GM12878 (cell line): Measurements from ENCODE around the gene FLT4. TPM values are rescaled to one million over a fixed set of nuclear protein-coding genes. Genes with fewer than 3 reads are reported as not detected.

ENCODE experiments used
- ATAC-seq: fragments of 200-7000 bp; cut with Tn5 transposase; 3 replicates; pipeline ENCODE4 v1.9.1; 2020; ENCODE audit warnings: mild to moderate bottlenecking, moderate library complexity
- BruUV-seq: library from RNA; stranded (reverse); fragments of 400-500 nt; replicated peaks from 2 replicates; lab custom pipeline; 2021; lab: Mats Ljungman, UMichigan
- CTCF ChIA-PET: fragments of 300-600 bp; sonication (Branson Sonifier 250); formaldehyde crosslinking; extraction: SDS; loops from one replicate; lab custom pipeline; 2021; ENCODE audit warnings: inconsistent platforms; lab: Yijun Ruan, JAX
- POLR2A ChIA-PET: fragments of 350-600 bp; formaldehyde crosslinking; extraction: SDS; loops from one replicate; lab custom pipeline; 2021; ENCODE audit warnings: inconsistent platforms; lab: Charles Lee
- RAD21 ChIA-PET: fragments of 300-600 bp; sonication (Branson Sonifier 250); formaldehyde crosslinking; loops from one replicate; lab custom pipeline; 2023; ENCODE audit warnings: antibody characterized with exemption; ENCODE audit not compliant: unreplicated experiment; lab: Charles Lee
- SMC1A ChIA-PET: fragments of 300-600 bp; sonication (Branson Sonifier 250); formaldehyde crosslinking; loops from one replicate; lab custom pipeline; 2023; ENCODE audit not compliant: unreplicated experiment, uncharacterized antibody; lab: Charles Lee
- DNase-seq: peaks from one replicate; pipeline ENCODE4 v3.0.0-alpha.2; 2011; ENCODE audit warnings: low read depth, low spot score
- FAIRE-seq: peaks from 3 replicates; lab custom pipeline; 2011; peaks lifted over from hg19 to GRCh38; lab: Jason Lieb, UNC
- H2AFZ ChIP-seq: 2 replicates; pipeline ENCODE4 v1.6.0; 2011; ENCODE audit warnings: low read depth, low read length, control low read depth; ENCODE audit not compliant: control insufficient read depth
- H3K27ac ChIP-seq: 2 replicates; pipeline ENCODE4 v1.5.1; 2011; ENCODE audit warnings: control low read depth; ENCODE audit not compliant: control insufficient read depth, insufficient read depth
- H3K27me3 ChIP-seq, 2 experiments: replicated peaks in 1 of 2; 2 replicates each; pipeline versions ENCODE4 v1.6.0 to v1.6.1; 2011; ENCODE audit warnings: low read length in 1 of 2; ENCODE audit not compliant: control insufficient read depth in 2 of 2, insufficient read depth in 2 of 2
- H3K36me3 ChIP-seq, 2 experiments: 2 replicates each; pipeline ENCODE4 v1.5.1; 2011; ENCODE audit warnings: low read length in 1 of 2; ENCODE audit not compliant: control insufficient read depth in 2 of 2, insufficient read depth in 2 of 2
- H3K4me1 ChIP-seq: 2 replicates; pipeline ENCODE4 v1.6.1; 2011; ENCODE audit warnings: mild to moderate bottlenecking, low read length, moderate library complexity, mixed read lengths; ENCODE audit not compliant: control insufficient read depth, insufficient read depth
- H3K4me2 ChIP-seq: 2 replicates; pipeline ENCODE4 v1.6.0; 2011; ENCODE audit warnings: control low read depth; ENCODE audit not compliant: control insufficient read depth, insufficient read depth
- H3K4me3 ChIP-seq: fragments of 200-600 bp; sonication (generic); 2 replicates; pipeline ENCODE4 v1.5.1; 2016
- H3K79me2 ChIP-seq: 2 replicates; pipeline ENCODE4 v1.6.0; 2011; ENCODE audit warnings: low read length; ENCODE audit not compliant: control insufficient read depth, insufficient read depth
- H3K9ac ChIP-seq: 2 replicates; pipeline ENCODE4 v1.8.0; 2011; ENCODE audit warnings: low read length, control low read depth, mixed read lengths; ENCODE audit not compliant: control insufficient read depth, insufficient read depth
- H3K9me3 ChIP-seq: replicated peaks from 3 replicates; pipeline ENCODE4 v1.5.1; 2011; ENCODE audit warnings: mild to moderate bottlenecking, low read length; ENCODE audit not compliant: control insufficient read depth, insufficient read depth
- H4K20me1 ChIP-seq: 2 replicates; pipeline ENCODE4 v1.6.0; 2011; ENCODE audit not compliant: control insufficient read depth, insufficient read depth
- BACH1 ChIP-seq: fragments of 450-650 bp; IDR thresholded peaks from 2 replicates; pipeline ENCODE4 v1.6.1; 2017; ENCODE audit warnings: mild to moderate bottlenecking, borderline replicate concordance
- BCL11A ChIP-seq: IDR thresholded peaks from 2 replicates; pipeline ENCODE4 v1.6.1; 2011; ENCODE audit warnings: low read depth, low read length
- BMI1 ChIP-seq: fragments of 450-650 bp; IDR thresholded peaks from 2 replicates; pipeline ENCODE4 v1.6.1; 2016; ENCODE audit warnings: mild to moderate bottlenecking, moderate library complexity, borderline replicate concordance
- CREM ChIP-seq: IDR thresholded peaks from 2 replicates; pipeline ENCODE4 v1.6.1; 2014; ENCODE audit warnings: antibody characterized with exemption, low read depth
- FOXM1 ChIP-seq: IDR thresholded peaks from 2 replicates; pipeline ENCODE4 v1.6.1; 2012; ENCODE audit warnings: low read depth, mild to moderate bottlenecking, inconsistent platforms, low read length, moderate library complexity
- HCFC1 ChIP-seq: fragments of 150-350 bp; IDR thresholded peaks from 2 replicates; pipeline ENCODE4 v1.6.1; 2014; ENCODE audit warnings: low read length
- MTA2 ChIP-seq: fragments of 450-650 bp; IDR thresholded peaks from 2 replicates; pipeline ENCODE4 v1.6.1; 2016; ENCODE audit warnings: low read depth, mild to moderate bottlenecking, moderate library complexity
- MTA3 ChIP-seq: IDR thresholded peaks from 2 replicates; pipeline ENCODE4 v1.6.1; 2012; ENCODE audit warnings: low read length, inconsistent platforms, borderline replicate concordance
- NFYB ChIP-seq: IDR thresholded peaks from 2 replicates; pipeline ENCODE4 v1.6.1; 2011; ENCODE audit warnings: low read depth, mild to moderate bottlenecking, low read length, improper control_type of control experiment, moderate library complexity; ENCODE audit not compliant: insufficient read depth
- POLR2AphosphoS5 ChIP-seq: IDR thresholded peaks from 2 replicates; pipeline ENCODE4 v1.6.1; 2011; ENCODE audit warnings: mild to moderate bottlenecking, low read length, inconsistent platforms
- RAD21 ChIP-seq: IDR thresholded peaks from 2 replicates; pipeline ENCODE4 v1.6.1; 2011; ENCODE audit warnings: mild to moderate bottlenecking, low read depth, low read length, moderate library complexity; ENCODE audit not compliant: insufficient read depth
- SIN3A ChIP-seq: IDR thresholded peaks from 2 replicates; pipeline ENCODE4 v1.6.1; 2012; ENCODE audit warnings: low read depth, low read length, improper control_type of control experiment
- SMAD1 ChIP-seq: fragments of 450-650 bp; IDR thresholded peaks from 2 replicates; pipeline ENCODE4 v1.6.1; 2018; ENCODE audit warnings: mild to moderate bottlenecking, low read depth; ENCODE audit not compliant: partially characterized antibody
- SUPT20H ChIP-seq: IDR thresholded peaks from 2 replicates; pipeline ENCODE4 v1.6.1; 2011; ENCODE audit warnings: low read depth, mild to moderate bottlenecking, low read length, moderate library complexity, borderline replicate concordance; ENCODE audit not compliant: control insufficient read depth
- WRNIP1 ChIP-seq: IDR thresholded peaks from 2 replicates; pipeline ENCODE4 v1.6.1; 2011; ENCODE audit warnings: low read depth, low read length, improper control_type of control experiment, borderline replicate concordance
- ZBED1 ChIP-seq: IDR thresholded peaks from 2 replicates; pipeline ENCODE4 v1.6.1; 2016; ENCODE audit warnings: borderline replicate concordance
- ZBTB4 ChIP-seq: fragments of 450-650 bp; formaldehyde crosslinking; IDR thresholded peaks from 2 replicates; pipeline ENCODE4 v1.4.0; 2022; ENCODE audit warnings: mild to moderate bottlenecking, moderate library complexity
- WGBS: methylation state at CpG from one replicate; pipeline ENCODE4 v1.1.6; 2016; ENCODE audit warnings: low lambda C conversion rate; ENCODE audit not compliant: insufficient replicate concordance, insufficient coverage; ENCODE audit errors: missing lambda C conversion rate; 5-methylcytosine and 5-hydroxymethylcytosine counted together
- in situ Hi-C: fragments of 300-500 bp; cut with MboI; formaldehyde crosslinking; loops from 9 replicates; pipeline ENCODE4 v1.14.3; 2018; ENCODE audit warnings: mixed read lengths
- intact Hi-C: fragments of 100-400 bp; cut with micrococcal nuclease; formaldehyde crosslinking; loops from one replicate; pipeline ENCODE4 v1.14.2; 2022; ENCODE audit not compliant: unreplicated experiment
- polyA plus RNA-seq, 11 experiments: library from polyadenylated mRNA; depleted of rRNA in 4 of 11; unstranded in 6 of 11; stranded (reverse) in 5 of 11; fragments of >200 nt; fragmentation: Nextera tagmentation in 4 of 11; fragmentation: Illumina TruSeq in 1 of 11; extraction: Ambion mirVana in 4 of 11; extraction: Trizol in 1 of 11; gene quantifications; 1 replicate in 1 of 11; 2 replicates in 10 of 11; pipeline versions ENCODE4 v1.2.1 to v1.2.3, GENCODE V29; 2011 to 2016; ENCODE audit warnings: inconsistent platforms in 2 of 11, missing spikeins in 2 of 11, low read depth in 1 of 11
- total RNA-seq, 4 experiments: library from RNA; depleted of rRNA in 3 of 4; stranded (reverse); fragments of >200 nt in 3 of 4; fragmentation: Illumina TruSeq in 1 of 4; extraction: Trizol in 1 of 4; gene quantifications; 2 replicates each; pipeline versions ENCODE4 v1.2.1 to v1.2.3, GENCODE V29; 2013 to 2021

FLT4 gene
- total and polyA plus RNA-seq, 10 of the 15 experiments (the other 5 are each of a cell fraction or from before 2014, with no cell fraction given): 0.18 TPM; not detected in 9

GRCh38 chr5:180603076-180603594, 46.3 kb downstream of the FLT4 start:
- ChIA-PET CTCF (no interaction called here), SMC1A (no interaction called here), RAD21 (no interaction called here), POLR2A (no interaction called here)
- Histone ChIP-seq H3K9ac (no peak overlapping the region), H2AFZ (no peak overlapping the region), H3K36me3 (no peaks in the 10 kb centered on the region), H3K79me2 (no peaks in the 10 kb centered on the region), H3K4me3 (no peak overlapping the region), H3K9me3 (no peaks in the 10 kb centered on the region), H4K20me1 (no peaks in the 10 kb centered on the region; the same call in 1 of the 2 replicates), H3K4me1 (no peaks in the 10 kb centered on the region), H3K4me2 (no peak overlapping the region), H3K27me3 (no peaks in the 10 kb centered on the region), H3K27ac (no peak overlapping the region)
- intact Hi-C loops (loop anchor here (10.0 kb wide), 1 partner anchor 478 kb away; no protein-coding TSS in a partner anchor), in situ Hi-C loops (no loop called here)
- BruUV-seq: no TSS peak
- no peak for ATAC-seq
- no peak for DNase-seq
- TF ChIP-seq SMAD1 (no peak), MTA3 (no peak), SIN3A (no peak), BCL11A (no peak), CREM (no peak), BACH1 (no peak), SUPT20H (no peak), MTA2 (no peak), ZBTB4 (no peak), FOXM1 (no peak), WRNIP1 (no peak), NFYB (no peak), RAD21 (no peak), BMI1 (no peak), ZBED1 (no peak), HCFC1 (no peak), POLR2AphosphoS5 (no peak)
- whole genome bisulfite sequencing: 68% methylated on average over 19 of the region's 19 CpGs
- FAIRE-seq: no peak
